Kidney glomerular epithelial cell (primary cell): ENCODE results near the gene TAF6.

ENCODE experiments used
- DNase-seq: peaks from one replicate; lab custom pipeline; 2025; lab: John Stamatoyannopoulos, UW

Gene TAF6

GRCh38 chr7:100122067-100122466 lies 2.9 kb upstream of the TAF6 start:
- no peak for DNase-seq

GRCh38 chr7:100120733-100121036 lies 1.5 kb upstream of the TAF6 start:
- DNase-seq, result no peak

- DNase-seq, result peak; percentile 58
Observed at GRCh38 chr7:100119970-100120732, 993 bp upstream of the TAF6 start.

- DNase-seq, result no peak
Observed at GRCh38 chr7:100118388-100119071, 628 bp downstream of the TAF6 start.

GRCh38 chr7:100115026-100115425 lies 4.1 kb downstream of the TAF6 start:
- DNase-seq, result no peak

- no peak for DNase-seq
Observed at GRCh38 chr7:100111914-100112313, 7.2 kb downstream of the TAF6 start.

- no peak for DNase-seq
Observed at GRCh38 chr7:100111156-100111555, 8.0 kb downstream of the TAF6 start.

- no peak for DNase-seq
Observed at GRCh38 chr7:100109521-100110163, 9.5 kb downstream of the TAF6 start.

GRCh38 chr7:100107890-100108289 lies 11.3 kb downstream of the TAF6 start:
- no peak for DNase-seq

- no peak for DNase-seq
Observed at GRCh38 chr7:100107125-100107737, 11.9 kb downstream of the TAF6 start.

GRCh38 chr7:100106633-100107032 lies 12.5 kb downstream of the TAF6 start:
- DNase-seq, result no peak

GRCh38 chr7:100105534-100105933 lies 13.6 kb downstream of the TAF6 start:
- DNase-seq, result no peak

- DNase-seq, result no peak
Observed at GRCh38 chr7:100102950-100103840, 16.0 kb downstream of the TAF6 start.

GRCh38 chr7:100101016-100101862 lies 17.9 kb downstream of the TAF6 start, which contains the start of the genes AP4M1 and MCM7:
AP4M1 (plus strand) TSS chr7:100101643; CDS start chr7:100101715, 72 bp downstream.
MCM7 (minus strand) TSS chr7:100101397; CDS start chr7:100101294, 103 bp downstream.
- peak; percentile 97 for DNase-seq

GRCh38 chr7:100100420-100101015 lies 18.6 kb downstream of the TAF6 start:
- DNase-seq, result peak; percentile 90

- no peak for DNase-seq
Observed at GRCh38 chr7:100099452-100099851, 19.7 kb downstream of the TAF6 start.

GRCh38 chr7:100098913-100099312 lies 20.2 kb downstream of the TAF6 start:
- no peak for DNase-seq

GRCh38 chr7:100095704-100096103 lies 23.5 kb downstream of the TAF6 start:
- DNase-seq, result no peak

- no peak for DNase-seq
Observed at GRCh38 chr7:100095289-100095688, 23.9 kb downstream of the TAF6 start.

- DNase-seq, result no peak
Observed at GRCh38 chr7:100093925-100094486, 25.2 kb downstream of the TAF6 start.
